ENCODE data around the gene KCNMB1. TPM values are rescaled to one million over a fixed set of nuclear protein-coding genes. Genes with fewer than 3 reads are reported as not detected.

The KCNMB1 gene
- polyA plus RNA-seq, 1 experiment: 0.04 TPM

- DNase-seq (ENCODE audit: low read depth): no peak
- H3K36me3 ChIP-seq (ENCODE audit: control insufficient read depth, insufficient read depth, low read length): no peaks in the 10 kb centered on the region
- no peaks in the 10 kb centered on the region for H3K27me3 ChIP-seq (ENCODE audit: control insufficient read depth, insufficient read depth, low read length)
- CTCF ChIA-PET: interaction anchor here (0.6 to 13.0 kb wide), 4 partner anchors 9 to 197 kb away, joined by 3 to 95 read pairs (median 18); no protein-coding TSS in a partner anchor
- H3K4me3 ChIP-seq (ENCODE audit: low read depth, low read length): no peak overlapping the region
- TF ChIP-seq, protein P1, sequence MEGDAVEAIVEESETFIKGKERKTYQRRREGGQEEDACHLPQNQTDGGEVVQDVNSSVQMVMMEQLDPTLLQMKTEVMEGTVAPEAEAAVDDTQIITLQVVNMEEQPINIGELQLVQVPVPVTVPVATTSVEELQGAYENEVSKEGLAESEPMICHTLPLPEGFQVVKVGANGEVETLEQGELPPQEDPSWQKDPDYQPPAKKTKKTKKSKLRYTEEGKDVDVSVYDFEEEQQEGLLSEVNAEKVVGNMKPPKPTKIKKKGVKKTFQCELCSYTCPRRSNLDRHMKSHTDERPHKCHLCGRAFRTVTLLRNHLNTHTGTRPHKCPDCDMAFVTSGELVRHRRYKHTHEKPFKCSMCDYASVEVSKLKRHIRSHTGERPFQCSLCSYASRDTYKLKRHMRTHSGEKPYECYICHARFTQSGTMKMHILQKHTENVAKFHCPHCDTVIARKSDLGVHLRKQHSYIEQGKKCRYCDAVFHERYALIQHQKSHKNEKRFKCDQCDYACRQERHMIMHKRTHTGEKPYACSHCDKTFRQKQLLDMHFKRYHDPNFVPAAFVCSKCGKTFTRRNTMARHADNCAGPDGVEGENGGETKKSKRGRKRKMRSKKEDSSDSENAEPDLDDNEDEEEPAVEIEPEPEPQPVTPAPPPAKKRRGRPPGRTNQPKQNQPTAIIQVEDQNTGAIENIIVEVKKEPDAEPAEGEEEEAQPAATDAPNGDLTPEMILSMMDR (IDR thresholded peaks at IDR 0.05; ENCODE audit: insufficient read depth, low read depth, low read length): no peak
- POLR2A ChIA-PET: no interaction called here
Measured at GRCh38 chr5:170418736-170419135, 29.6 kb upstream of the KCNMB1 start.

DNA sequence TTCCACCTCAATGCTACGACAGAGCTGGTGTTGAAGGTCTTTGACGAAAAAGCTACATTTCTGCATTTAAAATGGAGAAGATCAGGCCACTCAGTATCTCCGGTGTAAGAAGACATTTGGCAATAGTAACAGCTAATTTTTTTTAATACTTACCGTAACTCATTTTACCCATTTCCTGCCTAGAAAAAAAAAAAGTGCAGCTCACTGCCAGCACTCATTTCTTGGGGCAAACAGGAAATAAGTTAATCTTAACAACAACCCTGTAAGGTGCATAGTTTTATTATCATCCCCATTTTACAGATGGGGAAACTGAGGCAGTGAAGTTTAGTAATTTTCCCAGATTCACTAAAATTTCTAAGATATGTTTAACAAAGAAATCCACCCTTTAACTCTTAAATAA is 27.4 kb upstream of the KCNMB1 start:
- TF ChIP-seq, protein P1 (IDR thresholded peaks at IDR 0.05; ENCODE audit: insufficient read depth, low read depth, low read length): no peak
- POLR2A ChIA-PET: no interaction called here
- H3K27me3 ChIP-seq (ENCODE audit: control insufficient read depth, insufficient read depth, low read length): no peaks in the 10 kb centered on the region
- H3K36me3 ChIP-seq (ENCODE audit: control insufficient read depth, insufficient read depth, low read length): no peaks in the 10 kb centered on the region
- no peak for DNase-seq (ENCODE audit: low read depth)
- H3K4me3 ChIP-seq (ENCODE audit: low read depth, low read length): no peak overlapping the region
- CTCF ChIA-PET: interaction anchor here (1.6 to 13.0 kb wide), 3 partner anchors 9 to 191 kb away, joined by 3 to 95 read pairs (median 5); no protein-coding TSS in a partner anchor

DNA sequence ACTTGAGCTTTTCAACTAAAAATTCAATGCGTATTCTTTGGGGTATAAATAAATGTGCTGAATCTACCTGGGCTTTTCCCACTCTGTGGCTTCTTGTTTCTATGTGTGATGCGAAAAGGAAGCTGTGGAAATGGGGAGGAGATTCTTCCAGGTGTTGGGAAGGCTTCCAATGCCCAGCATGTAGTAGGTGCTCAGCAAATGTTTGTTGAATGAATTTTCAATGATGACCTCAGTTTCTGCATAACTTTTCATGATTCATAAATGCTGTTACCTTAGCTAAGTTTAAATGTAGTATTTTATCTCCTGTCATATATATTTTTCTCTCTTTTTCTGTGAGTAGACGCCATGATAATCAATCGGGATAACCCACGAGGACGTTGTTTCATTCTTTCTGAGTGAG is 25.6 kb upstream of the KCNMB1 start:
- no peaks in the 10 kb centered on the region for H3K36me3 ChIP-seq (ENCODE audit: control insufficient read depth, insufficient read depth, low read length)
- TF ChIP-seq, protein P1 (IDR thresholded peaks at IDR 0.05; ENCODE audit: insufficient read depth, low read depth, low read length): no peak
- CTCF ChIA-PET: interaction anchor here (1.6 kb wide), 1 partner anchor 11 kb away, joined by 5 read pairs; no protein-coding TSS in a partner anchor
- H3K27me3 ChIP-seq (ENCODE audit: control insufficient read depth, insufficient read depth, low read length): no peaks in the 10 kb centered on the region
- no peak for DNase-seq (ENCODE audit: low read depth)
- no peak overlapping the region for H3K4me3 ChIP-seq (ENCODE audit: low read depth, low read length)
- POLR2A ChIA-PET: no interaction called here

DNA sequence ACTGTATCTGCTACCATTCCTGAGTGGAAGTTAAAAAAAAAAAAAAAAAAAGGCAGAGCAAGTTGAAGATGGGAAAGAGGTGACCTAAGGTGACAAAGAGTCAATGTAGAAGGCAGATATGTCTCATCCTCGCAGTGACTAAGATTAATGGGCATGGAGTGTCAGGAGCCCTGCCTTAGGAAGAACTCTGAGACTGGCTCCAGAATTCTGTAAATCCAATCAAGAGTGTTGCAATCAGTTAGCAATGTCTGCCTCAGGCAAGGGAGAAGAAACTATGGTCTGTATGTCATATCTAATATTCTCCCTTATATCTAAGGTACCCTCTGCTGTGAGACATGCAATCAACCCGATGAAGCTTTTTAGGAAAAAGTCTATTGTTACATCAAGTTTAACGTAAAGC is 24.7 kb upstream of the KCNMB1 start:
- no peaks in the 10 kb centered on the region; the same call in 1 of the 2 replicates for H3K27me3 ChIP-seq (ENCODE audit: control insufficient read depth, insufficient read depth, low read length)
- no peak overlapping the region for H3K4me3 ChIP-seq (ENCODE audit: low read depth, low read length)
- H3K36me3 ChIP-seq (ENCODE audit: control insufficient read depth, insufficient read depth, low read length): no peaks in the 10 kb centered on the region
- TF ChIP-seq, protein P1 (IDR thresholded peaks at IDR 0.05; ENCODE audit: insufficient read depth, low read depth, low read length): no peak
- ChIA-PET CTCF (no interaction called here), POLR2A (no interaction called here)
- DNase-seq (ENCODE audit: low read depth): no peak

DNA sequence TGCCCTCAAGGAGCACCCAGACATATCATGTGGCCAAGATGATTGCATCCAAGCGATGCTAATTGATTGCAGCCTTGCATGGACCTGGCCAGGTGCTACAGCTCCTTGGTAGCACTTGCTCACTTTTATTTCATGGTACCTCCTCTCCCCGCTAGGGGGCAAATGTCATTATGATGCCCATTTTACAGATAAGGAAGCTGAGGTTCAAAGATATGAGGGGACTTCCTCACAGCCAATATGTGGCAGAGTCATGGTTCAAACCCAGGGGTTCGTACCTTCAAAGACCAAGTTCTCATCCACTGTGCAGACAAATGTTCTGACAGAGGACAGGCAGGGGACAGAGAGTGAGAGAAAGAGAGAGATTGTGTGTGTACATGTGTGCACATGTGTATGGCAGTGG is 21.9 kb upstream of the KCNMB1 start:
- CTCF ChIA-PET: no interaction called here
- H3K4me3 ChIP-seq (ENCODE audit: low read depth, low read length): no peak overlapping the region
- H3K36me3 ChIP-seq (ENCODE audit: control insufficient read depth, insufficient read depth, low read length): no peaks in the 10 kb centered on the region
- TF ChIP-seq, protein P1 (IDR thresholded peaks at IDR 0.05; ENCODE audit: insufficient read depth, low read depth, low read length): no peak
- H3K27me3 ChIP-seq (ENCODE audit: control insufficient read depth, insufficient read depth, low read length): no peaks in the 10 kb centered on the region; the same call in 1 of the 2 replicates
- POLR2A ChIA-PET: no interaction called here
- DNase-seq (ENCODE audit: low read depth): no peak

All from BJ (cell line).